PC-9 (cell line): ENCODE data around the gene CTIF. TPM values are rescaled to one million over a fixed set of nuclear protein-coding genes. Genes with fewer than 3 reads are reported as not detected.

Experiments used
- BruUV-seq: library from RNA; stranded (reverse); fragments of 400-500 nt; replicated peaks from 2 replicates; lab custom pipeline; 2021; lab: Mats Ljungman, UMichigan
- CTCF ChIA-PET: fragments of 300-600 bp; sonication (Branson Sonifier 250); formaldehyde crosslinking; loops from one replicate; lab custom pipeline; 2022; ENCODE audit warnings: antibody characterized with exemption; lab: Charles Lee
- POLR2A ChIA-PET: fragments of 300-600 bp; sonication (Branson Sonifier 250); formaldehyde crosslinking; loops from one replicate; lab custom pipeline; 2022; ENCODE audit warnings: antibody characterized with exemption; ENCODE audit not compliant: unreplicated experiment; lab: Charles Lee
- DNase-seq, 2 experiments: peaks; one replicate each; pipeline versions ENCODE4 v3.0.0 to v3.0.0-alpha.2; 2015 to 2022; ENCODE audit warnings: mixed read lengths in 1 of 2
- H2AFZ ChIP-seq: fragments of 200-600 bp; sonication (generic); 2 replicates; pipeline ENCODE4 v1.8.1; 2017; ENCODE audit warnings: antibody characterized with exemption
- H3F3A ChIP-seq: fragments of 200-600 bp; sonication (generic); 2 replicates; pipeline ENCODE4 v1.8.1; 2017; ENCODE audit warnings: antibody characterized with exemption, mild to moderate bottlenecking, low read depth; ENCODE audit not compliant: insufficient read depth
- H3K27ac ChIP-seq: fragments of 200-600 bp; sonication (generic); 2 replicates; pipeline ENCODE4 v1.6.1; 2016; ENCODE audit warnings: mixed run types
- H3K27me3 ChIP-seq: fragments of 200-600 bp; sonication (generic); 2 replicates; pipeline ENCODE4 v1.6.1; 2016; ENCODE audit warnings: low read depth, mixed run types; ENCODE audit not compliant: insufficient read depth
- H3K36me3 ChIP-seq: fragments of 200-600 bp; sonication (generic); 2 replicates; pipeline ENCODE4 v1.6.1; 2016; ENCODE audit warnings: low read depth, mixed run types
- H3K4me1 ChIP-seq: fragments of 200-600 bp; sonication (generic); replicated peaks from 2 replicates; pipeline ENCODE4 v1.6.1; 2016; ENCODE audit warnings: mixed run types; ENCODE audit not compliant: insufficient read depth
- H3K4me2 ChIP-seq: fragments of 200-600 bp; sonication (generic); 2 replicates; pipeline ENCODE4 v1.6.1; 2017; ENCODE audit warnings: mixed run types
- H3K4me3 ChIP-seq: fragments of 200-600 bp; sonication (generic); 2 replicates; pipeline ENCODE4 v1.6.1; 2016; ENCODE audit warnings: mixed run types
- H3K79me2 ChIP-seq: fragments of 200-600 bp; sonication (generic); 2 replicates; pipeline ENCODE4 v1.6.1; 2017; ENCODE audit warnings: low read depth, mixed run types
- H3K9me2 ChIP-seq: fragments of 200-600 bp; sonication (generic); 2 replicates; pipeline ENCODE4 v1.8.1; 2017; ENCODE audit warnings: mild to moderate bottlenecking; ENCODE audit not compliant: insufficient read depth
- H3K9me3 ChIP-seq: fragments of 200-600 bp; sonication (generic); 2 replicates; pipeline ENCODE4 v1.8.1; 2016; ENCODE audit warnings: low read depth; ENCODE audit not compliant: insufficient read depth
- H4K20me1 ChIP-seq: fragments of 200-600 bp; sonication (generic); 2 replicates; pipeline ENCODE4 v1.8.1; 2017; ENCODE audit not compliant: insufficient read depth
- CTCF ChIP-seq: fragments of 200-600 bp; sonication (generic); conservative IDR thresholded peaks from 2 replicates; pipeline ENCODE4 v1.6.1; 2017; ENCODE audit warnings: mixed run types, antibody characterized with exemption, mild to moderate bottlenecking, moderate library complexity
- EZH2 ChIP-seq: fragments of 200-600 bp; sonication (generic); IDR thresholded peaks from 2 replicates; pipeline ENCODE4 v1.8.0; 2017; ENCODE audit warnings: antibody characterized with exemption, low read depth
- intact Hi-C: fragments of 100-400 bp; cut with micrococcal nuclease; formaldehyde crosslinking; loops from one replicate; pipeline ENCODE4 v1.10.0; 2022; ENCODE audit not compliant: unreplicated experiment
- total RNA-seq: library from RNA; stranded (reverse); gene quantifications from 2 replicates; pipeline ENCODE4 v1.2.3, GENCODE V29; 2021

Gene CTIF
- total RNA-seq, 1 experiment from 2014 or later = 26.2 TPM

- Histone ChIP-seq H3F3A (no peaks in the 10 kb centered on the region), H2AFZ (no peak overlapping the region), H4K20me1 (no peaks in the 10 kb centered on the region; the same call in 1 of the 2 replicates), H3K27ac (no peak overlapping the region), H3K4me3 (no peak overlapping the region), H3K4me2 (no peak overlapping the region), H3K36me3 (no peaks in the 10 kb centered on the region), H3K9me3 (no peaks in the 10 kb centered on the region), H3K9me2 (no peaks in the 10 kb centered on the region), H3K79me2 (no peaks in the 10 kb centered on the region), H3K27me3 (no peaks in the 10 kb centered on the region), H3K4me1 (no peaks in the 10 kb centered on the region)
- no TSS peak for BruUV-seq
- ChIA-PET CTCF (no interaction called here), POLR2A (no interaction called here)
- intact Hi-C loops = loop anchor here (5.0 kb wide), 1 partner anchor 118 kb away; no protein-coding TSS in a partner anchor
- DNase-seq = peak; percentile 65 to 71
- no peak for TF ChIP-seq EZH2
- TF ChIP-seq CTCF = no peak
Measured at GRCh38 chr18:48609820-48610815, 71.3 kb downstream of the CTIF start.

- BruUV-seq = no TSS peak
- CTCF ChIA-PET = no interaction called here
- intact Hi-C loops = no loop called here
- H3F3A ChIP-seq = no peaks in the 10 kb centered on the region
- H3K27ac ChIP-seq = no peak overlapping the region
- no peaks in the 10 kb centered on the region for H3K4me1 ChIP-seq
- no peaks in the 10 kb centered on the region for H3K9me2 ChIP-seq
- no peak for DNase-seq
- no peak overlapping the region for H2AFZ ChIP-seq
- POLR2A ChIA-PET = no interaction called here
- TF ChIP-seq CTCF (no peak), EZH2 (no peak)
- H3K4me2 ChIP-seq = no peak overlapping the region
- no peaks in the 10 kb centered on the region for H3K27me3 ChIP-seq
- peaks cover under 1% of the 10 kb centered on the region; the same call in 1 of the 2 replicates for H4K20me1 ChIP-seq
- no peaks in the 10 kb centered on the region for H3K79me2 ChIP-seq
- no peaks in the 10 kb centered on the region for H3K9me3 ChIP-seq
- H3K36me3 ChIP-seq = no peaks in the 10 kb centered on the region
- H3K4me3 ChIP-seq = no peak overlapping the region
Measured at GRCh38 chr18:48611203-48611602, 72.4 kb downstream of the CTIF start.

GRCh38 chr18:48611785-48612480, 73.1 kb downstream of the CTIF start:
- Histone ChIP-seq H3F3A (no peaks in the 10 kb centered on the region), H3K36me3 (no peaks in the 10 kb centered on the region), H3K9me2 (no peaks in the 10 kb centered on the region), H3K4me3 (no peak overlapping the region), H2AFZ (no peak overlapping the region), H3K27me3 (no peaks in the 10 kb centered on the region), H4K20me1 (peaks cover 3% of the 10 kb centered on the region; the same call in 1 of the 2 replicates), H3K79me2 (no peaks in the 10 kb centered on the region), H3K27ac (no peak overlapping the region), H3K4me1 (no peaks in the 10 kb centered on the region), H3K4me2 (no peak overlapping the region), H3K9me3 (no peaks in the 10 kb centered on the region)
- POLR2A ChIA-PET = no interaction called here
- intact Hi-C loops = no loop called here
- CTCF ChIA-PET = no interaction called here
- DNase-seq = no peak
- TF ChIP-seq CTCF (no peak), EZH2 (no peak)
- BruUV-seq = no TSS peak
